ENCODE data around the gene FRMD7.

GRCh38 chrX:132058975-132059374 is 68.8 kb downstream of the FRMD7 start:
- TF ChIP-seq MAZ (IDR thresholded peaks at IDR 0.05; ENCODE audit: borderline replicate concordance, low read depth, low read length) (no peak), CTCF (conservative IDR thresholded peaks at IDR 0.05; ENCODE audit: low read depth, low read length) (no peak), MAFK (IDR thresholded peaks at IDR 0.05; ENCODE audit: low read depth, low read length) (no peak), BHLHE40 (IDR thresholded peaks at IDR 0.05; ENCODE audit: low read depth, low read length) (no peak), CHD1 (IDR thresholded peaks at IDR 0.05; ENCODE audit: low read depth, low read length) (no peak), POLR2A (IDR thresholded peaks at IDR 0.05; ENCODE audit: low read depth, low read length) (no peak), ELK1 (IDR thresholded peaks at IDR 0.05; ENCODE audit: borderline replicate concordance, low read depth, low read length) (no peak), CEBPB (IDR thresholded peaks at IDR 0.05; ENCODE audit: low read depth, low read length) (no peak), SMC3 (IDR thresholded peaks at IDR 0.05; ENCODE audit: low read depth, low read length) (no peak), FOS (IDR thresholded peaks at IDR 0.05; ENCODE audit: low read depth, low read length) (no peak), NFE2L2 (IDR thresholded peaks at IDR 0.05; ENCODE audit: low read depth, low read length) (no peak), RFX5 (IDR thresholded peaks at IDR 0.05; ENCODE audit: low read depth, low read length) (no peak)

All from IMR-90 (cell line).